T-helper 22 cell (primary cell): ENCODE results near the gene EPHB1.
"Not testable (repeated sequence)": the region's sequence is repeated elsewhere in the genome, so short reads cannot be mapped to it uniquely, and the experiment has no call there.

Experiments used
- DNase-seq: peaks from one replicate; pipeline ENCODE4 v3.0.0-alpha.2; 2020; ENCODE audit warnings: low read depth

The EPHB1 gene

DNA sequence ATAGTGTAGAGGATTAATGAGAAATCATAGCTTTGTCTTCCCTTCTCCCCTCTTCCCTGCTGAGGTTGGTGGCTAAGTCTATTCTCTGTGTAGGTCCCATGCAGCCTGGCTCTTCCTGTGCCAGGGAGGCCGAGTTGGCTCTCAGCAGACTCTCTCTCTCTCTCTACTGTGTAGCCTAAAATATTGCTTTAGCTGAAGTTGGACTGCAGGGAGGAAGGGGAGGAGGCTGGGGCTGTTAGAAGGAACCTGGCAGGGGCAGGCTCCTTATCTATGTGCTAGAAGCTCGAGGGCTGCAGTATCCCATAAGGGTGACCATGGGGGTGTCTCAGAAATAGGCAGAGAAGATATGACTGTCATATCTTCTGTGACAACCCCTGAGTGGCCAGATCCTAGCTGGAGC is 160.8 kb downstream of the EPHB1 start:
- no peak for DNase-seq

- DNase-seq = no peak
These were observed 161.3 kb downstream of the EPHB1 start for GRCh38 chr3:134956395-134956794.

DNA sequence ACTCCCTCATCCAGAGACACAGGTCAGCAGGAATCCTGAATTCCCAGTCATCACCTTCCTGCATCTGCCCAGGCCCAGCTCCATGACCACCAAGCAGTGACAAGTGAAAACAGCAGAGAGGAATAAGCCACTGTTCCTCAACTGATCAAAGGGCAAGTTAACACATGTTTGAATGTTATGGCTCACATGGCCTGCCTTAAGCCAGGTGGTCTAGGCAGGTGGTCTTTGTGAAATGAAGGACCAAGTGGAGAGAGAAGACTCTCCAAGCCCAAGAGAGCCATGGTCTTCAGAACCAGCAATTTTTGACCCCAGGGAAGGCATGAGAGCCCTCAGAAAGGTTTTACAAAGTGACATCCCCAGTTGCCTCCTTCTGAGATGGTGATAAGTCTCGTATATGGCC is 161.8 kb downstream of the EPHB1 start:
- no peak for DNase-seq

- DNase-seq = no peak
These were observed 164.5 kb downstream of the EPHB1 start for GRCh38 chr3:134959516-134959915.

DNA sequence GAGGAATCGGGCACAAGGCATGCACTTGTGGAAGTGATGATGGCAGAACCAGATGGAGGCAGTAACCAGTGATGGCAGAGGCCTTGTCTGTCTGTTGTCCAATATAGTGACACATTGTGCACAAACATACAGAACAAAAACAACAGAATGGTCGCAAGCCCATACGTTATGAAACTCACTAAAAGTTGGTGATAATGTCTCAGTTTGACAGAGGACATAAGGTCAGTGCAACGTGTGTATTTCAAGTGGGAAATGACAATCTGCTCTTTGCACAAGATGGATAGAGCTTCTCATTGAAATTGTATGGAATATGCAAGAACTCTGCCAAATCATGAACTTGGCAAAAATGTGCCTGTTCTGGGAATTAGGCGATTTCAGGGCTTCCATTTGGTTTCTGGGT is 169.2 kb downstream of the EPHB1 start:
- DNase-seq = no peak

DNA sequence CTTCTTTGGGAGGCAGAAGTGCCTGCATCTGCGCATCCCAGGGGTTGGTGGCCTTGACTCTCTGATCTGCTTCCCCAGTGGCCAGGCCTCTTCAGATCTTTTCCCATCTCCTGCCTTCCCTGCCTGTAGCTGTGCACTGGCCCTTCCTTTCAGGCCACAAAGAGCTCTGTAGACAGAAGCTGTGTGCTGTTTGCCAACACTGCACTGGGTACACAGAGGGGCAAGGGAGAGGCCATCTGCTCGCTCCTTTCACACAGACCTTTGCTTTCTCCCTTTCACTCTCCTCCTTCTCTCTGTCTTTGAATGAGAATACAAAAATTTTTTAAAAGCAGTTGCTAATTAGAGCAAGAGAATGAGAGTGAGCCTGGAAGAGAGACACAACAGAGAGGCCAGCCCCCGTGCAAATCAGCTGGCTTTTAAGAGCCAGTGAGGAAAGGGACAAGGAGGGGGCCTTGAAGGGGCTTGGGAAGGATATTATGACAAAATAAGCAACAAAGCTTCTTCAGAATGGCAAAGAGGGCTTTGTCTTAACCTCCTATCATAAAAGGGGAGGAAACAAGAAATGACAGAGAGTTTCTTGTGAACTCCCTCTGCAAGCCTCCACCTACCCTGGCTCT is 170.9 kb downstream of the EPHB1 start:
- no peak for DNase-seq

- no peak for DNase-seq
These were observed 175.8 kb downstream of the EPHB1 start for GRCh38 chr3:134970895-134971294.

- DNase-seq = no peak
These were observed 176.2 kb downstream of the EPHB1 start for GRCh38 chr3:134971306-134971705.

DNA sequence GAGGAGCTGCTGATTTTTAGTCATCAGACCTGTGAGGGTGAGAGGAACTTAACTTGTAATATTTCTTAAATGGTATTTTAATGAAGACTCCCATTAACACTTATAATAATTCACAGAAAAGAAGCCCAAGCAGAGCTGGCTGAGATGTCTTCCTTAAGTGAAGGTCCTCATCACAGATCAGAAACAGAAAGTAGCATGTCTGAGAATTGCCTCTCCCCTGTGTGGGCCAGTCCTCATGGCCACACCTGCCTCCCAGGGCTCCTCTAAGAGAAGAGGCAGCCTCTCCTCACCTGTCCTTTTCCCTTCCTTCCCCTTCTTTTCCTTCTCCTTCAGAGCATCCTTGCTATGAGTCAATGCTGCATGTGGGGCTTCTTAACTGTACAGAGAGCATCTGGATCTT is 176.8 kb downstream of the EPHB1 start:
- not testable (repeated sequence) for DNase-seq

- no peak for DNase-seq
These were observed 177.9 kb downstream of the EPHB1 start for GRCh38 chr3:134972836-134973455.

DNA sequence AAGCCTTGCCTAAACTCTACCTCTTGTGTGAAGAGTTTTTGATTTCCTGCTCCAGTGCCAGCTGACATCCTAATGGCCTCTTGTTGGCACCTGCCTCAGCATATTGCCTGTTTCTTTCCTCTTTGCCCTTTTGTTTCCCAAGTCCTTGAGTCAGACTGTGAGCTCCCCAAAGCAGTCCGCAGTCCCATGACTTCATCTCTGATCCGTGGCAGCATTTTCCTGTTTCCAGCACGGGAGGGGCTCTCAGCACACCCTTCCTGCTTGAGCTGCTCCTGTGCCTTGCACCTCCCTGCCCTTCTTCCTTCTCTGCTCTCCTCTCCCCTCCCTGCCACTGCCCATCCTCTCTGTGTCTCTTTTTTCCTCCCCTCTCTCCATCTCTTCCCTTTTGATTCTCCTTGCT is 179.6 kb downstream of the EPHB1 start:
- DNase-seq = no peak

DNA sequence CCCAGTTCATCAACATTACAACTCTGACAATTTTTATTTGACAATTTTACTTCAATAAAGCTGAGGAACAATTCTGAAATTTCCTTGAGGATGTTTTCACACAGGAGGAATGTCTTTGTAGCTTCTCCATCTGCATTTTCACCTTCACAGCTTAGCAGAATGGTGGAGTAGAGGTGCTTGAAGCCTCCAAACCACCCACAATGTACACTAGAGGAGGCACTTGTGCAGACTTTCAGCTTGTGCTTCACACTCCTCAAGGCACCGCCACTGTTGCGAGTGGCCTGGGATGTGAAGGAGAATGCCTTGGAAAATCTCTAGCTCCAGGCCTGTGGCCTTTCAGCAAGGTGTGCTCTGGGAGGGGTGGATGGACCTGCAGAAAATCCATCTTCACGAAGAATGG is 181.9 kb downstream of the EPHB1 start:
- no peak for DNase-seq

GRCh38 chr3:134978658-134979057 is 183.6 kb downstream of the EPHB1 start:
- DNase-seq = no peak

DNA sequence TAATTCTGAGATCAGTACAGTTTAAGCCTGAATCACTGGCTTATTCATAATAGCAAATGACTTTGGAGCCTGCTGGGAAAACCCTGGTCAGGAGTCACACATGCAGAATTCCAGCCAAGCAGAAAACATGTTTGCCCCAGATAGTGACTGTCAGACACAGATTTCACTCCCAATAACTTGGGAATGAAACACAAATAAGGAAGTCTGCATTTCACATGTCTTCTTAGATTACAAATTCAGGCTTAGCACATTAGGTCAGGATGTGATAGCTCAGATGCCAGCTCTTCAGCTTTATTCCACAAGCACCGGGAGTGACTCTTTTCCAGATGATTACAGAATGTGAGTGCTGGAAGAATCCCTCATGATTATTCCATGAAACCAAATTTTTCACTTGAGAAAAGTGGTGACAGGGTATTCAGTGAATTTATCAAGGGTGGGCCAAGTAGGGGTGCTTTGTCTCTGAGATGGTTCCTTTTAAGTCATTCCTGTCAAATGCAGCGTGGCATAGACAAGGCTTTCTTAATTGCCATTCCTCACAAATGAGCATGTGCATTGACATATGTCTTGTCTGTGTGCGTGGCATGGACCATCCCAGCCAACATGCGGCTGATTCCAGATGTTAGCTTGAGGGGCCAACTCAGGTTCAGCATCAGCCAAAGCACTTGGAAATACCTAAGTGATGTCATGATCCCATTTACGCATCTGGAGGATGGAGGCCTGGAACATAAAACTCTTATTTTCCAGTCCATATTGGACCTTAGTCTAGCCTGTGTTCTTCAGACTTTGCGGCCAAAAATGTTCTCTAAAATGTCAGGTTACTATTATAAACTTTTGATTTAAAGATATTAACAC is 191.0 kb downstream of the EPHB1 start:
- no peak for DNase-seq

DNA sequence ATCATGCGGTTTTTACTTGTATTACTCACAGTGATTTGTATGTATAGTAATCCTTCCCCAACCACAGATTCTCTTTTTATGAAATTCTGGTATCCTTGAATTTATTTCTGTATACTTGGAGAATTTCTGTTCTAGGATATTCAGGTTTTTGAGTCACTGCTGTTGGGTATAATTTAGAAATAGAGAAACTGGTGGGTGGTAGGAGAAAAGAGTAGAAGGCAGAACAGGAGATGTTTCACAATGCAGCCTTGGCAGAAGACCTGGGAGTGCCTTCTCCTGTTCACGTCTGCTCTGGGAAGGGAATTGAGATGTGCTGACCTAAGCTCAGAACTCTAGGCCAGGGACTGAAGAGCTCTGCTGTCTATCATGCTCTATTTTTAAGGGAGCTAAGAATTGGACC is 193.6 kb downstream of the EPHB1 start:
- DNase-seq = no peak

DNA sequence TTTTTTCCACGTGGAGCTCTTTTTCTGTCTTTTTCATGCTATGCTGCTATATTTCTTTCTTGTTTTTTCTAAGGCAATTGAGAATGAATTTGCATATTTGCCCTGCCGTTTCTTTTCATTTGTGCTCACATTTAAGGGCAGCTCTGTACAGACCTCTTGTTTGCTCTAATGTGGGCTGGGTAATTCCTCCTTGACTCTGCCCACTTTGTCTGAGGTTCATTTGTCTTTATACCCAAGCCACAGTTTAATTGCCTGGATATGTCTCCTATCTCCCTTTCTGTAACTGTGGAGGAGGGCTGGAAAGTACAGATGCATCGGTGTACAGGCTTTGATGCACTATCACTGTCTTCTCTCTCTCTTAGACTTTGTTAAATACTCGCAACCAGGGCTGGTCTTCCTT is 195.9 kb downstream of the EPHB1 start:
- no peak for DNase-seq

DNA sequence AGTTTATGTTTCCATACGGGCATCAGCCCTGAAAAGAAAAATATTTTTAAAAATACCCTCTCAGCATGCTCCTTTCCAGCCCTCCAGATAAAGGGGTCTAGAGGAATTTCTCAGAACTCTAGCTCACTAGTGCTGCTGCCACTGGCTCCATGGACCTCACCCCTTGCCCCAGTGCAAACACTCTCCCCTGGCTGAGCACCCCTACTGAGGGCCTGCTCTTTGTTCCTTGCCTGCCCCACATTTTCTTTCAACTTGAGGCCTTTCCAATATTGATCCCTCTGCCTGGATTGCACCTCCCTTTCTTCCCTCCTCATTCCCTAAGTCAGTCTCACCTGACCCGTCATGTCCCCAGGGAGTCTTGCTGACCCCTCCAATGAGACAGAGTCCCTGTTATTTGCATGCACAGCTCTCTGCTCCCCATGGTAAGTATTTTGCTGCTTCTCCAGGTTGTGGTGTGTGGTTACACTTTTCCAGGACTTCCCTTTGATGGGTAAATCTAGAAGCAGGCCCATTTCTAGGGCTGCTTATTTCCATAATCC is 196.5 kb downstream of the EPHB1 start:
- no peak for DNase-seq

DNA sequence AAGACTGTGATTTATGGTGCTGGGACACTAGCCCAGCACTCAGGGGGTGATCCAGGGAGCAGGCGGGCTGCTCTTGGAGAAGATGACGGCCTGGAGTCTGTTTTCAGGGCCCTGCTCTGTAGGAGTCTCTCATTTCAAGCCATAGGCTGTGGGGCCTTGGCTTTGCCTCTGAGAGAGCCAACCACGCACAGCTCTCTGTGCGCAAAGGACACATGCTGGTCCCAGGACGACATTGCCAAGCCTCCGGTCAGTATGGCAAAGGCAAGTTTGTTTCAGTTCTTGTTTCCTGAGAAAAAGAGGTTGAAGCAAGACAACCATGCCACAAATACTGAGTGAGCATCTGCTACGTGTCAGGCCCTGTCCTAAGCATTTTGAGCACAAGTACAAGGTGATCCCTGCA is 197.1 kb downstream of the EPHB1 start:
- DNase-seq = no peak

DNA sequence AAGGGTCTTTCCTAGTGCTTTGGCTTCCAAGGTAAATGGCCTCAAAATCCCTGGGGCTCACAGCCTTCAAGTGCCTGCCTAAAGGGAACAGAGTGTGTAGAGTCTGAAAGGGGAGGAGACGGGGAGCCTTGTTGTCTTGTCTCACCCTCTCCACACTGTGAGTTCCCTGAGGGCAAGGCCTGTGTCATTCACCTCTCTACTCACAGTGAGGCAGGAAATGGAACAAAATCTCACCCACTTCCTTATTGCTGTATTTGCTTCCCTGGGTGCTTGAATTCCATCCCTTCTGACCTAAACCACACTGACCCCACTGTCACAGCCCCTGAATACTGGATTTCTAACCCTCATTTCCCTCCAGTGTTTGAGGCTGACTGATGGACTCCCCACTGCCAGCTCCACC is 197.5 kb downstream of the EPHB1 start:
- DNase-seq = no peak

- no peak for DNase-seq
These were observed 198.0 kb downstream of the EPHB1 start for GRCh38 chr3:134993011-134993410.

- no peak for DNase-seq
These were observed 203.1 kb downstream of the EPHB1 start for GRCh38 chr3:134998158-134998557.

DNA sequence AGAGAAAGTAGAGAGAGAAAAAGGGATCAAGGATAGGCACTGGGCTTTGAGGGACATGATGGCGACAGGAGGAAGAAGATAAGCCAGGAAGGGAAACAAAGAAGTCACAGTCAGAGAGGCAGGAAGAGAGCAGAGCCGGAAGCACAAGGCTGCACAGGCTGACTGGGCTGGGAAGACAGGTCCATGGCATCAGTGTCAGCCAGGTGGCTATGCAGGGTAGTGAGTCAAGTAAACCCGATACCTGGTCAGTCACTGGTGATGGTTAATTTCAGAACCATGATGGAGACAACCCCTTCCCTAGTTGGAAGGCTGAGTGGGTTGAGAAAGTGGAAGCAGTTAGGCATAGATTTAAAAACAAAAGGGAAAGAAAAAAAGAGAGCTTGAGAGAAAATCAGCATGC is 203.8 kb downstream of the EPHB1 start:
- DNase-seq = no peak

GRCh38 chr3:135000465-135000864 is 205.4 kb downstream of the EPHB1 start:
- no peak for DNase-seq
